ENCODE measurements around the gene PLEKHA7. TPM values are rescaled to one million over a fixed set of nuclear protein-coding genes. Genes with fewer than 3 reads are reported as not detected.

PLEKHA7 gene
- total RNA-seq, 1 donor from 2014 or later: 1.8 TPM

DNA sequence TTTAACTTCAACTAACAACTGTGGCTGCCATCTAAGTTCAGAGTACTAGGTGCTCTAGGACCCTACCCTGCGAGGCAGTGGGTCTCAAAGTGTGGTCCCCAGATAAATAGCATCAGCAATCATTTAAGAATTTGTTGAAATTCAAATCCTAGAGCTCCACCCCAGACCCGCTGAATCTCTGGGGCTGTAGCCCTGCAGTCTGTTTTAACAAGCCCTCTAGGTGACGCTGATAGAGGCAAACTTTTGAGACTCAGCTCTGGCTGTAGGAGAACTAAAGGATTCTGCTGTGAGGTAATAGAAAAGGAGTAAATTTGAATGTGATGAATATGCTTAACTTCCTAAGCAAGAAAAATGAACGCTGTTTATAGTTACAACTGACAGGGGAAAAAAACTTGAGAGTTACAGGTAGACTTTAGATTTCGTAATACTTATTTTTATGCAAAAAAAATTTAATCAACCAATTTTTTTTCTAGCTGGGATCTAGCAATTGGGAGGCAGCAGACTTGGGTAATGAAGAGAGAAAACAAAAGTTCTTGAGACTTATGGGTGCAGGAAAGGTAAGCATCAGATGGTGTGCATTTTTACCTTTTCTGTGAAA, 270.0 kb downstream of the PLEKHA7 start:
- DNase-seq (ENCODE audit: low read depth in 2 of 2): no peak

DNA sequence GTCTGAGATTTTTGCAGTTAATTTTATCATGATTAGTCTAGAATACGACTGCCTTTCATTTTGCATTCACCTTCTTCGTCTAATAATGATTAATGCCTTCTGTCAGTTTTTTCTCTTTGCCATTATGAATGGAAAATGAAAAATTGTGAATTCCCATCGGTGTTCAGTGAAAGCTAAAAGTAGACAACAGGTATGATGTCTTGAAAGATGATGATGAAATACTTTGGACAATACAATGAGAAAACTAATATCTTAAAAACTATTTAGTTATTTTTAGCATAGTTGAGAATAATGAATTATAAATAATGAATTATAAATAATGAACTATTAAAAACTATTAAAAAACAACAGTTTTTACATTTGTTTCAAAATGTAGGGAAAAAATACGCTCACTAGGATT, 270.7 kb downstream of the PLEKHA7 start:
- DNase-seq (ENCODE audit: low read depth in 2 of 2): no peak

GRCh38 chr11:16741473-16741872, 272.7 kb downstream of the PLEKHA7 start:
- no peak for DNase-seq (ENCODE audit: low read depth in 2 of 2)

DNA sequence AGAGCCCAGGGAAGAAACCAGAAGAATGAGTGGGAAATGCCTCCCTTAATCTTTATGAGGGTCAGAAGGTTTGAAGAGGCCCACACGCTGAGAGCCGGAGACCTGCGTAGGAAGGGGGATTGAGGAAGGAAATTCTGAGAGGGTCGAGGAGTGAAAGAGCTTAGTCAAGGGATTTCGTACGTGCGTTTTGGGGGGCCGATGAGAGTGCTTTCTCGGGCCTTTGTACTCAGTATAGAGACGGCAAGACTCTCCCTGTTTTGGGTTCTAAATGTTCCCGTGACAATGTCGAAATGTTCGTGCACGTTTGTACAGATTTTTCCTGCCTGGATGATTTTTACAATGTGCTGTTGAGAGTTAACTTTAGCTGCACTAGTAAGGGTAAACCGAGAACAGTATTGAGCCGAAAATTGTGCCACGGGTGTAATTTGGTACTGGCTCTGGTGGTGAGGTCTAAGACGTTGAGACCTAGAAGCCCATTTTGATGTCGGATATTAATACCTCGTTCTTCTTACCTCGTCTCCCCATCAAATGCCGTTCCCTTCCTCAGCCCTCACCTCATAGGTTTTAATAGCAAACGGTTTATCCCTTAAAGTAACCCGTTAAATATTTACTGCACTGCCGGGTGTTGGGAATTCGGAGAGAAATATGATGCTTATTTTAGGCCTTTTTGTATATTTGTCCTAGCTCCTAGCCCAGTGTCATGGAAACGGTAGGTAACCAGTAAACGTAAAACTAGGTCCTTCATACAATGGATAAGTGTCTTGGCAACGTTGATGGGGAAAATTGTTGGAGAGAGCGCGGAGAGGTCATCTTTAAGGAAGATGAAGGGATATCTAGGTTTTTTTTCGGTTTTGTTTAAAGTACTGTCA, 275.0 kb downstream of the PLEKHA7 start:
- DNase-seq (ENCODE audit: low read depth in 2 of 2): peak in 1 of 2 donors; percentile 28

DNA sequence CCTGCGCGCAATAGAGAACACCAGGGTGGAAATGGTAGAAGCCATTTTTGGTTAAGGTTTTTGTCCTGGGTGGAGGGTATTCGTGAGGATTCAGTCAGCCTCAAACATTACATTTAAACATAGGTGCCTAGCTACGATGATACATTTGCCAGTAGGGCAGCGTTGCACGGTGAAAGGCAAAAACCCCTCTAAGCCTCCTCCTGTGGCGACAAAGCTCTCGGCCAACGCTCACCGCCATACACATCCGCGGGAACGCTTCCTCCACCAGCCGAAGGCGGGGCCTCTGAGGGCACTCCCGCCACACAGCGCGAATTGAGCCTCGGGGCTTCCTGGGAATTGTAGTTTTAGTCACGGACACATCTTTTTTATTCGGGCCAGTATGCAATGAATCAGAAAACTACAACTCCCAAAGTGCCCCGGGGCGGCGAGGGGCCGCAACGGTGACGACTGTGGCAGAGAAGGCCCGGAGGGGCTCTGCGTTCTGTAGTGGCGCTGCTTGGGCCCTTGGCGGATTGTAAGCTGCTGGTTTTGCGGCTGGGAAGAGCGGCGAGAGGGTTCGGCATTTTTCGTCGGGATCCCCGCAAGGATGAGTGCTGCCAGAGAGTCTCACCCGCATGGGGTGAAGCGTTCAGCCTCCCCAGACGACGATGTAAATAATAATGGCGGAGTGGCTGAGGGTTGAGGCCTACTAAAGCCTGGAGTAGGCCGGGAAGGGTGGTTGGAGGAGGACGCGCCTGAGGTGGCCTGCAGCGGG, 275.8 kb downstream of the PLEKHA7 start, which contains the start of gene C11orf58:
C11orf58 (plus strand) TSS at position 455 of the 754 bp plus-strand sequence; CDS start at position 587, 132 bp downstream.
- DNase-seq (ENCODE audit: low read depth in 2 of 2): peak; percentile 95 to 97

- DNase-seq (ENCODE audit: low read depth in 2 of 2): peak in 1 of 2 donors; percentile 34
These were observed 276.4 kb downstream of the PLEKHA7 start for GRCh38 chr11:16737818-16738192.

Other genes starting within 250 kb of the PLEKHA7 start
- 869 and 1,110 TPM in 2 replicates for gene RPS13, start 63.3 kb upstream of the PLEKHA7 start, total RNA-seq
- 36.7 and 36.8 TPM in 2 replicates for gene PIK3C2A, start 193.6 kb upstream of the PLEKHA7 start, total RNA-seq